ENCODE measurements around the gene TTBK2.

DNA sequence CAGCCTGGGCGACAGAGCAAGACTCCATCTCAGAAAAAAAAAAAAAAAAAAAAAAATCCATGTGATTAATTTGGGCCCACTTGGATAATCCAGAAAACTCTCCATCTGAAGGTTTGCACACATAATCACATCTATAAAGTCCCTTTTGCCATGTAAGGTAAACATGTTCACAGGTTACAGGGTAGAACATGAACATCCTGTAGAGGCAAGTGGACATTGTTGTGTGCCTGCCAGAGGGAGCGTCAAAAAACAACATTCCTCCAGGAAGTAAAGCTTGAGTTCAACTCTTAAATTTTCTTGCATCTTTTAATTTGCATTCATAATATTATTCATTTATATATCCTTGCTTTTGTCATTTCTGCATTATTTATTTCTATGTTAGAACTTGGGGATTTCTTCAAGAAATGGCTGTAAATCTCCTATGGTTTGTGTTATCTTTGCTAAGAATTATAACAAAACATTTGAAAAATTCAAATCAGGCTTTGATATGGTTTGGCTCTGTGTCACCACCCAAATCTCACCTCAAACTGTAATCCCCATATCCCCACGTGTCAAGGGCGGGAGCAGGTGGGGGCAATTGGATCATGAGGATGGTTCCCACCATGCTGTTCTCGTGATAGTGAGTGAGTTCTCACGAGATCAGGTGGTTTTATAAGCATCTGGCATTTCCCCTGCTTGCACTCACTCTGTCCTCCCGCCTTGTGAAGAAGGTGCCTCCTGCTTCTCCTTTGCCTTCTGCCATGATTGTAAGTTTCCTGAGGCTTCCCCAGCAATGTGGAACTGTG lies 11.3 kb upstream of the TTBK2 start:
- TF ChIP-seq, protein P1, sequence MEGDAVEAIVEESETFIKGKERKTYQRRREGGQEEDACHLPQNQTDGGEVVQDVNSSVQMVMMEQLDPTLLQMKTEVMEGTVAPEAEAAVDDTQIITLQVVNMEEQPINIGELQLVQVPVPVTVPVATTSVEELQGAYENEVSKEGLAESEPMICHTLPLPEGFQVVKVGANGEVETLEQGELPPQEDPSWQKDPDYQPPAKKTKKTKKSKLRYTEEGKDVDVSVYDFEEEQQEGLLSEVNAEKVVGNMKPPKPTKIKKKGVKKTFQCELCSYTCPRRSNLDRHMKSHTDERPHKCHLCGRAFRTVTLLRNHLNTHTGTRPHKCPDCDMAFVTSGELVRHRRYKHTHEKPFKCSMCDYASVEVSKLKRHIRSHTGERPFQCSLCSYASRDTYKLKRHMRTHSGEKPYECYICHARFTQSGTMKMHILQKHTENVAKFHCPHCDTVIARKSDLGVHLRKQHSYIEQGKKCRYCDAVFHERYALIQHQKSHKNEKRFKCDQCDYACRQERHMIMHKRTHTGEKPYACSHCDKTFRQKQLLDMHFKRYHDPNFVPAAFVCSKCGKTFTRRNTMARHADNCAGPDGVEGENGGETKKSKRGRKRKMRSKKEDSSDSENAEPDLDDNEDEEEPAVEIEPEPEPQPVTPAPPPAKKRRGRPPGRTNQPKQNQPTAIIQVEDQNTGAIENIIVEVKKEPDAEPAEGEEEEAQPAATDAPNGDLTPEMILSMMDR (IDR thresholded peaks at IDR 0.05) = no peak
- TF ChIP-seq POLR2AphosphoS5 (IDR thresholded peaks at IDR 0.05; ENCODE audit: insufficient read depth in 1 of 2, low read depth in 1 of 2) = no peak
- TF ChIP-seq POLR2A (IDR thresholded peaks at IDR 0.05) = no peak
